D341Med (cell line): ENCODE data around the gene TPSB2.

ENCODE experiments used
- DNase-seq: peaks from one replicate; pipeline ENCODE4 v3.0.0; 2012; ENCODE audit warnings: low spot score

Gene TPSB2

GRCh38 chr16:1181404-1182315 is 48.3 kb downstream of the TPSB2 start:
- no peak for DNase-seq

- DNase-seq, result no peak
Measured at GRCh38 chr16:1180549-1181403, 49.2 kb downstream of the TPSB2 start.
